GM12801 (cell line): Measurements from ENCODE around the gene TTC9.

ENCODE experiments used
- CTCF ChIP-seq: IDR thresholded peaks from one replicate; pipeline ENCODE4 v1.5.1; 2011; ENCODE audit warnings: control low read depth; ENCODE audit not compliant: insufficient read length; ENCODE audit errors: extremely low read depth

TTC9 gene

GRCh38 chr14:70602254-70602653 lies 39.5 kb upstream of the TTC9 start:
- no peak for TF ChIP-seq CTCF

GRCh38 chr14:70611216-70611615 lies 30.5 kb upstream of the TTC9 start:
- no peak for TF ChIP-seq CTCF

- TF ChIP-seq CTCF = no peak
Observed at GRCh38 chr14:70616646-70617045, 25.1 kb upstream of the TTC9 start.

GRCh38 chr14:70618314-70618713 lies 23.4 kb upstream of the TTC9 start:
- no peak for TF ChIP-seq CTCF

- no peak for TF ChIP-seq CTCF
Observed at GRCh38 chr14:70619708-70620107, 22.0 kb upstream of the TTC9 start.

GRCh38 chr14:70622111-70622712 lies 19.5 kb upstream of the TTC9 start:
- peak; percentile 40 for TF ChIP-seq CTCF

- TF ChIP-seq CTCF = no peak
Observed at GRCh38 chr14:70624972-70625371, 16.7 kb upstream of the TTC9 start.
